Suprapubic skin (tissue), 4 donors: Measurements from ENCODE around the gene HOMER1. TPM values are rescaled to one million over a fixed set of nuclear protein-coding genes. Genes with fewer than 3 reads are reported as not detected.

ENCODE experiments used
- DNase-seq, 2 donors: peaks; one replicate each; pipeline ENCODE4 v3.0.0-alpha.2; 2019; ENCODE audit warnings: low spot score in 2 of 2
- H3K27ac ChIP-seq: fragments of 200-600 bp; sonication (generic); one replicate; pipeline ENCODE4 v1.5.1; 2019
- H3K27me3 ChIP-seq: fragments of 200-600 bp; sonication (generic); one replicate; pipeline ENCODE4 v1.5.1; 2019
- H3K36me3 ChIP-seq: fragments of 200-600 bp; sonication (generic); one replicate; pipeline ENCODE4 v1.5.1; 2019
- H3K4me1 ChIP-seq: fragments of 200-600 bp; sonication (generic); one replicate; pipeline ENCODE4 v1.5.1; 2019
- H3K4me3 ChIP-seq: fragments of 200-600 bp; sonication (generic); one replicate; pipeline ENCODE4 v1.5.1; 2019; ENCODE audit warnings: mild to moderate bottlenecking
- H3K9me3 ChIP-seq: fragments of 200-600 bp; sonication (generic); one replicate; pipeline ENCODE4 v1.5.1; 2019
- EP300 ChIP-seq: sonication (generic); formaldehyde crosslinking; IDR thresholded peaks from one replicate; pipeline ENCODE4 v1.6.1; 2017; ENCODE audit warnings: antibody characterized with exemption
- POLR2A ChIP-seq, 2 donors: fragments of 450-650 bp; IDR thresholded peaks; one replicate each; pipeline ENCODE4 v1.6.1; 2017; ENCODE audit warnings: antibody characterized with exemption in 2 of 2, mild to moderate bottlenecking in 2 of 2, moderate library complexity in 2 of 2
- POLR2AphosphoS5 ChIP-seq, 3 donors: sonication (generic); formaldehyde crosslinking; IDR thresholded peaks; one replicate each; pipeline ENCODE4 v1.6.1; 2017; ENCODE audit warnings: antibody characterized with exemption in 3 of 3
- WGBS: methylation state at CpG from one replicate; pipeline ENCODE4 v1.1.5; 2018; 5-methylcytosine and 5-hydroxymethylcytosine counted together
- total RNA-seq, 4 donors: library from RNA; depleted of rRNA; stranded (reverse); fragments of >200 nt; gene quantifications; one replicate each; pipeline ENCODE4 v1.1.0, GENCODE V29; 2016
- TF ChIP-seq, protein P1 (sequence below), 2 donors: fragments of 200-600 bp in 1 of 2; fragments of 450-650 bp in 1 of 2; sonication (generic) in 1 of 2; IDR thresholded peaks; one replicate each; pipeline ENCODE4 v1.5.1; 2016 to 2019; ENCODE audit warnings: antibody characterized with exemption in 2 of 2, mild to moderate bottlenecking in 1 of 2, moderate library complexity in 1 of 2

The HOMER1 gene
- total RNA-seq, 4 donors from 2014 or later, result 6.0 to 7.5 (median 7.0) TPM

DNA sequence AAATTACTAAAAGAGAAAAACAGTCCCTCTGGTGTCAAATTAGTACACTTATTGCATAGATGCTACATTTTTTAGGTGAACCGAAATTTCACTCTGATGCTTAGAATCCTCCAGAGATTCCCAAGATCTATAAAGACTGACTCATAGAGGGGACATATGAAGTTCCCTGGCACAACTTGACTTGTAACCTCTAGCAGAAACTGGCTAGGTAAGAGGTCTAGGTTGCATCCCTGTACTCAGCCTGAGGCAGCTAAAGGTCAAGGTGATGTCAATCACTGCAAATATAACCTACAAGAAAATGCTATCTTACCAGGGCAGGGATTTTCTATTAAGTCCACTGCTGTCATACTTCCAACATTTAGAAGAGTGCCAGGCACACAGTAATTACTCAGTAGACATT, 24.2 kb downstream of the HOMER1 start:
- H3K27ac ChIP-seq, result no peak overlapping the region
- no peaks in the 10 kb centered on the region for H3K4me1 ChIP-seq
- no peak overlapping the region for H3K4me3 ChIP-seq
- DNase-seq, result no peak
- 86% methylated on average over 1 of the region's 1 CpG for WGBS
- no peak for TF ChIP-seq EP300
- TF ChIP-seq POLR2AphosphoS5 (IDR thresholded peaks at IDR 0.05), result no peak
- TF ChIP-seq POLR2A (IDR thresholded peaks at IDR 0.05), result no peak
- TF ChIP-seq, protein P1, sequence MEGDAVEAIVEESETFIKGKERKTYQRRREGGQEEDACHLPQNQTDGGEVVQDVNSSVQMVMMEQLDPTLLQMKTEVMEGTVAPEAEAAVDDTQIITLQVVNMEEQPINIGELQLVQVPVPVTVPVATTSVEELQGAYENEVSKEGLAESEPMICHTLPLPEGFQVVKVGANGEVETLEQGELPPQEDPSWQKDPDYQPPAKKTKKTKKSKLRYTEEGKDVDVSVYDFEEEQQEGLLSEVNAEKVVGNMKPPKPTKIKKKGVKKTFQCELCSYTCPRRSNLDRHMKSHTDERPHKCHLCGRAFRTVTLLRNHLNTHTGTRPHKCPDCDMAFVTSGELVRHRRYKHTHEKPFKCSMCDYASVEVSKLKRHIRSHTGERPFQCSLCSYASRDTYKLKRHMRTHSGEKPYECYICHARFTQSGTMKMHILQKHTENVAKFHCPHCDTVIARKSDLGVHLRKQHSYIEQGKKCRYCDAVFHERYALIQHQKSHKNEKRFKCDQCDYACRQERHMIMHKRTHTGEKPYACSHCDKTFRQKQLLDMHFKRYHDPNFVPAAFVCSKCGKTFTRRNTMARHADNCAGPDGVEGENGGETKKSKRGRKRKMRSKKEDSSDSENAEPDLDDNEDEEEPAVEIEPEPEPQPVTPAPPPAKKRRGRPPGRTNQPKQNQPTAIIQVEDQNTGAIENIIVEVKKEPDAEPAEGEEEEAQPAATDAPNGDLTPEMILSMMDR (IDR thresholded peaks at IDR 0.05), result no peak
- no peaks in the 10 kb centered on the region for H3K36me3 ChIP-seq
- no peaks in the 10 kb centered on the region for H3K9me3 ChIP-seq
- no peaks in the 10 kb centered on the region for H3K27me3 ChIP-seq

DNA sequence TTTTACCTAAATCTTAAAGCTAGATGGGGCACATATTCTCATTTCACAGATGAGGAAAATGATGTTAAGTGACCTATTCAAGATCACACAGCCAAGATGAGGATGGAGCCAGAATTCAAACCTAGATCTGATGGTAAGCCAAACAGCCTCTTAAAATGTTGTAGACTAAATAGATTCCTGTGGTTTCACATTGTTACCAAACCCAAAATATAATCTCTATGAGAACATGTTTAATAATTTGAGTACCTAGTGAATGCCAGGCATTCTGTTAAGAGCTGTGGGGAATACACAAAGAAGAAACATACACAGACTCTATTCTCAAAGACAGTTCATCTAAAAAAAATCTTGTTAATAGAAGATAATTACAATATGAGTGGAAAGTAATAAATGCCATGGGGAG, 25.2 kb downstream of the HOMER1 start:
- Histone ChIP-seq H3K27me3 (no peaks in the 10 kb centered on the region), H3K4me1 (no peaks in the 10 kb centered on the region), H3K36me3 (no peaks in the 10 kb centered on the region), H3K4me3 (no peak overlapping the region), H3K27ac (no peak overlapping the region), H3K9me3 (no peaks in the 10 kb centered on the region)
- TF ChIP-seq EP300, result no peak
- no peak for DNase-seq

DNA sequence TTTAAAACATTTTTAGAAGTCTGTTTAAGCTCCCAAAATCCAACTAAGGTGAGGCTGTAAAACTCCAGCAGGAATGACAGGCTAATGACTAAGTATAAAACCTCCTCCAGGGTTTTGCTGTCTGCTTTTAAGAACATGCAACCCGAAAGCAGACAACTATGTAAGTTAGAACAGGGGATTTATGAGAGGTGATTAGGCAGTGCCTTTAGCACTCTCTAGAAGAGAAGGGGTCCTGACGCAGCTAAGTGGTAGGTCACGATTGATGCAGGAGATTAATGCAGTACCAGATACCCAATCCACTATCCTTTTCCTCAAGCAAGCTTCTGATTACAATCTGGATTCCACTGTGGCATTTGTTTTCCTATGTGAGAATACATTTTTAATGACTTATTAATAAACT, 25.9 kb downstream of the HOMER1 start:
- Histone ChIP-seq H3K4me1 (no peaks in the 10 kb centered on the region), H3K9me3 (no peaks in the 10 kb centered on the region), H3K36me3 (no peaks in the 10 kb centered on the region), H3K4me3 (no peak overlapping the region), H3K27me3 (no peaks in the 10 kb centered on the region), H3K27ac (no peak overlapping the region)
- TF ChIP-seq POLR2AphosphoS5 (IDR thresholded peaks at IDR 0.05) (no peak), EP300 (no peak), POLR2A (IDR thresholded peaks at IDR 0.05) (no peak)
- TF ChIP-seq, protein P1 (IDR thresholded peaks at IDR 0.05), result no peak
- no peak for DNase-seq
- WGBS, result 69% methylated on average over 3 of the region's 3 CpGs

DNA sequence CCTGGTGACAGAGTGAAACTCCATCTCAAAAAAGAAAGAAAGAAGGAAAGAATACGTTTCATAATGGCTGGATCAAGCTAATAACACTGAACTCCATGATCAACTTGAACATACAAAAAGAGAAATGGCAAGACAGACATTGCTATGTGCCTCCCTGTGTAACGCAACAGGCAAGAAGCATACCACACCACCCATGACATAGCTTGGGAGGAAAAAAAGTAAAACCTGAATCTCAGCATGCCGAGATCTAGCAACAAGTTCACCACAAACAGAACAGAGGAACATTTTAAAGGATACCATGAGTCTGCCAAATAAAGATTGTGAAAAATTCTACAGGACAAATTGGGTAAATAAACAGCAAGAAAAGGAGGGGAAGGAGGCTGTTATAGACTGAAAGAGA, 26.7 kb downstream of the HOMER1 start:
- TF ChIP-seq EP300 (no peak), POLR2A (IDR thresholded peaks at IDR 0.05) (no peak), POLR2AphosphoS5 (IDR thresholded peaks at IDR 0.05) (no peak)
- TF ChIP-seq, protein P1 (IDR thresholded peaks at IDR 0.05), result no peak
- DNase-seq, result no peak
- Histone ChIP-seq H3K36me3 (no peaks in the 10 kb centered on the region), H3K27ac (no peak overlapping the region), H3K9me3 (no peaks in the 10 kb centered on the region), H3K4me3 (no peak overlapping the region), H3K4me1 (no peaks in the 10 kb centered on the region), H3K27me3 (no peaks in the 10 kb centered on the region)
- 86% methylated on average over 3 of the region's 3 CpGs for WGBS

DNA sequence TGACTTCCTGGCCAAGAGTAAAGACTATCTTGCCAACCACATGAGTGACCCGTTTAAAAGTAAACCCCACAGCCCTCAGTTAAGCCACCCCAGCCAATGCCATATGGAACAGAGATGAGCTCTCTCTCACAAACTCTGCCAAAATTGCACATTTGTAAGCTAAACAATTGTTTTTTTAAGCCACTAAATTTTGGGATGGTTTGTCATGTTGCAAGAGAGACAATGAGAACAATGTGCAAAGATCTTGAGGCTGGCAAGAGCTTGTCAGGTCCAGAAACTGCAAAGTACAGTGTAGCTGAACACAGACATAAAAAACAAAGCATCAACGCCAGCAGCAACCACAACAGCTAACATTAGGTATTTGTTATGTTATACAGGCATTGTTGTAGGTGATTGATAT, 27.8 kb downstream of the HOMER1 start:
- Histone ChIP-seq H3K9me3 (no peaks in the 10 kb centered on the region), H3K4me1 (no peaks in the 10 kb centered on the region), H3K36me3 (no peaks in the 10 kb centered on the region), H3K27me3 (no peaks in the 10 kb centered on the region), H3K27ac (no peak overlapping the region), H3K4me3 (no peak overlapping the region)
- WGBS, result 70% methylated on average over 2 of the region's 2 CpGs
- TF ChIP-seq EP300, result no peak
- no peak for TF ChIP-seq POLR2A (IDR thresholded peaks at IDR 0.05)
- TF ChIP-seq POLR2AphosphoS5 (IDR thresholded peaks at IDR 0.05), result no peak
- TF ChIP-seq, protein P1 (IDR thresholded peaks at IDR 0.05), result no peak
- DNase-seq, result no peak

DNA sequence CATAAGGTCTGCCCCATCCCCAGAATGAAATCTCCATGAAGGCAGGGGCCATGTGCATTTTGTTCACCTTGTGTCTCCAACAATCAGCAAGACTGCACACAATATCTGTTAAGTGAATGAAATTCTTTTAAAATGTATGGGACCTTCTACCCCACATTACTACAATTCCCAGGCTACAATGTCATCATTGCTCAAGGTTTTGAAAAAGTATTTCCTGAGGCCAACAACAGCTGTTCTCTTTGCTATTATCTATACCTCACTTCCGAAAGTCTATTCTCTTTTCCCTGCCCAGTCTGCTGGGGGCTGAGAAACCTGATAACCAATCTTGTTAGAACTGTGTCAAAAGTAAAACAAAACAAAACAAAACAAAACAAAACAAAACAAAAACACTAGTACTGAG, 29.2 kb downstream of the HOMER1 start:
- Histone ChIP-seq H3K27ac (no peak overlapping the region), H3K36me3 (no peaks in the 10 kb centered on the region), H3K4me1 (no peaks in the 10 kb centered on the region), H3K27me3 (no peaks in the 10 kb centered on the region), H3K9me3 (no peaks in the 10 kb centered on the region), H3K4me3 (no peak overlapping the region)
- no peak for DNase-seq
- TF ChIP-seq EP300, result no peak
- TF ChIP-seq, protein P1 (IDR thresholded peaks at IDR 0.05), result no peak
- no peak for TF ChIP-seq POLR2A (IDR thresholded peaks at IDR 0.05)
- TF ChIP-seq POLR2AphosphoS5 (IDR thresholded peaks at IDR 0.05), result no peak
- WGBS, result 92% methylated on average over 1 of the region's 1 CpG
